GM08714 (cell line): ENCODE results near the gene CHRNG.
"Not testable (repeated sequence)": the region's sequence is repeated elsewhere in the genome, so short reads cannot be mapped to it uniquely, and the experiment has no call there.

Experiments used
- H3K4me3 ChIP-seq: fragments of 200-500 bp; sonication (Bioruptor generic); 2 replicates; pipeline ENCODE4 v1.5.1; 2014; ENCODE audit warnings: mild to moderate bottlenecking, low read length, inconsistent platforms
- ZNF274 ChIP-seq: IDR thresholded peaks from 2 replicates; pipeline ENCODE4 v1.6.1; 2012; ENCODE audit warnings: mild to moderate bottlenecking, low read depth, low read length

The CHRNG gene

GRCh38 chr2:232528746-232529460 lies 10.6 kb upstream of the CHRNG start:
- no peak overlapping the region for H3K4me3 ChIP-seq
- TF ChIP-seq ZNF274: no peak

- H3K4me3 ChIP-seq: no peak overlapping the region
- no peak for TF ChIP-seq ZNF274
These were observed 9.5 kb upstream of the CHRNG start for GRCh38 chr2:232529806-232530547.

GRCh38 chr2:232530626-232531260 lies 8.7 kb upstream of the CHRNG start:
- no peak overlapping the region for H3K4me3 ChIP-seq
- no peak for TF ChIP-seq ZNF274

- no peak for TF ChIP-seq ZNF274
- H3K4me3 ChIP-seq: no peak overlapping the region
These were observed 7.1 kb upstream of the CHRNG start for GRCh38 chr2:232532419-232532818.

GRCh38 chr2:232532821-232533220 lies 6.7 kb upstream of the CHRNG start:
- not testable (repeated sequence) for H3K4me3 ChIP-seq

- H3K4me3 ChIP-seq: no peak overlapping the region
- TF ChIP-seq ZNF274: no peak
These were observed 5.4 kb upstream of the CHRNG start for GRCh38 chr2:232533944-232534710.

GRCh38 chr2:232534940-232535651 lies 4.4 kb upstream of the CHRNG start:
- TF ChIP-seq ZNF274: no peak
- no peak overlapping the region for H3K4me3 ChIP-seq

GRCh38 chr2:232535761-232536530 lies 3.5 kb upstream of the CHRNG start:
- TF ChIP-seq ZNF274: no peak
- H3K4me3 ChIP-seq: no peak overlapping the region

- H3K4me3 ChIP-seq: no peak overlapping the region
- no peak for TF ChIP-seq ZNF274
These were observed 2.4 kb upstream of the CHRNG start for GRCh38 chr2:232537079-232537478.

GRCh38 chr2:232537499-232537898 lies 2.0 kb upstream of the CHRNG start:
- no peak for TF ChIP-seq ZNF274
- H3K4me3 ChIP-seq: no peak overlapping the region

- no peak for TF ChIP-seq ZNF274
- H3K4me3 ChIP-seq: no peak overlapping the region
These were observed 821 bp upstream of the CHRNG start for GRCh38 chr2:232538671-232539070.

GRCh38 chr2:232540441-232541041 lies 1.0 kb downstream of the CHRNG start:
- TF ChIP-seq ZNF274: no peak
- no peak overlapping the region for H3K4me3 ChIP-seq
